ENCODE measurements around the gene KDM5A. TPM values are rescaled to one million over a fixed set of nuclear protein-coding genes. Genes with fewer than 3 reads are reported as not detected.
A peak's percentile ranks its signal among the peaks of the same experiment; 100 is the strongest.

The KDM5A gene
- total and polyA plus RNA-seq, 10 of the 15 experiments (the other 5 are each of a cell fraction or from before 2014, with no cell fraction given), result 9.0 to 59.9 (median 27.7) TPM

- no peaks in the 10 kb centered on the region for H4K20me1 ChIP-seq (ENCODE audit: control insufficient read depth, insufficient read depth)
- H3K79me2 ChIP-seq (ENCODE audit: control insufficient read depth, insufficient read depth, low read length), result peaks cover 18% of the 10 kb centered on the region
- H3K27ac ChIP-seq (ENCODE audit: control insufficient read depth, insufficient read depth), result no peak overlapping the region
- ChIA-PET CTCF (interaction anchor here (0.9 to 1.9 kb wide), 7 partner anchors 10 to 175 kb away, joined by 3 to 7 read pairs (median 5); no protein-coding TSS in a partner anchor), RAD21 (ENCODE audit: unreplicated experiment) (interaction anchor here (1.0 to 2.0 kb wide), 5 partner anchors 10 to 350 kb away, joined by 3 to 7 read pairs (median 5); partner anchors contain the start of gene KDM5A), SMC1A (ENCODE audit: uncharacterized antibody, unreplicated experiment) (interaction anchor here (1.5 to 3.4 kb wide), 3 partner anchors 8 to 11 kb away, joined by 4 to 23 read pairs (median 7); partner anchors contain the start of gene KDM5A), POLR2A (interaction anchor here (1.2 to 4.0 kb wide), 3 partner anchors 12 to 15 kb away, joined by 3 to 23 read pairs (median 8); partner anchors contain the start of gene KDM5A)
- ATAC-seq (no peak; the same call in 1 of the 3 replicates), FAIRE-seq (no peak), DNase-seq (ENCODE audit: low read depth, low spot score) (no peak)
- no peak overlapping the region for H3K9ac ChIP-seq (ENCODE audit: control insufficient read depth, insufficient read depth, low read length)
- peak overlapping the region; percentile 52 for H2AFZ ChIP-seq (ENCODE audit: control insufficient read depth, low read depth, low read length)
- intact Hi-C loops (cut with micrococcal nuclease; ENCODE audit: unreplicated experiment) (loop anchor here (1.0 kb wide), 1 partner anchor 12 kb away; the partner anchor contains the start of gene KDM5A), in situ Hi-C loops (cut with MboI) (no loop called here)
- TSS peak; percentile 79 for BruUV-seq (replicated peaks)
- peak overlapping the region; percentile 19 for H3K4me2 ChIP-seq (ENCODE audit: control insufficient read depth, insufficient read depth)
- no peaks in the 10 kb centered on the region for H3K9me3 ChIP-seq (replicated peaks; ENCODE audit: control insufficient read depth, insufficient read depth, low read length)
- no peaks in the 10 kb centered on the region; the same call in 1 of the 2 replicates for H3K4me1 ChIP-seq (ENCODE audit: control insufficient read depth, insufficient read depth, low read length)
- WGBS (ENCODE audit: insufficient coverage, insufficient replicate concordance, low lambda C conversion rate, missing lambda C conversion rate), result 61% methylated on average over 8 of the region's 8 CpGs
- TF ChIP-seq RAD51 (IDR thresholded peaks at IDR 0.05), result no peak
- no peak for TF ChIP-seq E4F1 (IDR thresholded peaks at IDR 0.05; ENCODE audit: borderline replicate concordance, partially characterized antibody)
- no peak for TF ChIP-seq LARP7 (IDR thresholded peaks at IDR 0.05)
- TF ChIP-seq MLLT1 (IDR thresholded peaks at IDR 0.05), result no peak
- no peak for TF ChIP-seq RUNX3 (IDR thresholded peaks at IDR 0.05; ENCODE audit: low read length)
- TF ChIP-seq BMI1 (IDR thresholded peaks at IDR 0.05; ENCODE audit: borderline replicate concordance), result no peak
- TF ChIP-seq ZNF207 (IDR thresholded peaks at IDR 0.05; ENCODE audit: borderline replicate concordance), result no peak
- TF ChIP-seq SP1 (IDR thresholded peaks at IDR 0.05; ENCODE audit: low read depth, low read length), result no peak
- TF ChIP-seq IRF5 (IDR thresholded peaks at IDR 0.05; ENCODE audit: borderline replicate concordance), result no peak
- TF ChIP-seq, protein P1, sequence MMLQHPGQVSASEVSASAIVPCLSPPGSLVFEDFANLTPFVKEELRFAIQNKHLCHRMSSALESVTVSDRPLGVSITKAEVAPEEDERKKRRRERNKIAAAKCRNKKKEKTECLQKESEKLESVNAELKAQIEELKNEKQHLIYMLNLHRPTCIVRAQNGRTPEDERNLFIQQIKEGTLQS (IDR thresholded peaks at IDR 0.05; ENCODE audit: borderline replicate concordance, extremely low read depth, low read depth, low read length), result no peak
- no peak for TF ChIP-seq IRF3 (IDR thresholded peaks at IDR 0.05)
- TF ChIP-seq EZH2 (IDR thresholded peaks at IDR 0.05; ENCODE audit: borderline replicate concordance, control insufficient read depth, low read depth, low read length), result no peak
- TF ChIP-seq, protein P2, sequence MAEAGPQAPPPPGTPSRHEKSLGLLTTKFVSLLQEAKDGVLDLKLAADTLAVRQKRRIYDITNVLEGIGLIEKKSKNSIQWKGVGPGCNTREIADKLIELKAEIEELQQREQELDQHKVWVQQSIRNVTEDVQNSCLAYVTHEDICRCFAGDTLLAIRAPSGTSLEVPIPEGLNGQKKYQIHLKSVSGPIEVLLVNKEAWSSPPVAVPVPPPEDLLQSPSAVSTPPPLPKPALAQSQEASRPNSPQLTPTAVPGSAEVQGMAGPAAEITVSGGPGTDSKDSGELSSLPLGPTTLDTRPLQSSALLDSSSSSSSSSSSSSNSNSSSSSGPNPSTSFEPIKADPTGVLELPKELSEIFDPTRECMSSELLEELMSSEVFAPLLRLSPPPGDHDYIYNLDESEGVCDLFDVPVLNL (IDR thresholded peaks at IDR 0.05; ENCODE audit: low read depth, low read length), result no peak
- H3K27me3 ChIP-seq (replicated peaks in 1 of 2; ENCODE audit: control insufficient read depth in 2 of 2, insufficient read depth in 2 of 2, low read length in 1 of 2), result no peaks in the 10 kb centered on the region
- peak overlapping the region; percentile 52 for H3K4me3 ChIP-seq
- H3K36me3 ChIP-seq (ENCODE audit: control insufficient read depth in 2 of 2, insufficient read depth in 2 of 2, low read length in 1 of 2), result no peaks in the 10 kb centered on the region
Measured at GRCh38 chr12:400828-401227, 11.7 kb upstream of the KDM5A start.
